DMS153 treated with DMSO at 0.1 percent for 48 hours (cell line): ENCODE results near the gene ST3GAL2.

Source experiments
- DNase-seq: peaks from one replicate; lab custom pipeline; 2025; ENCODE audit not compliant: unreplicated experiment; lab: John Stamatoyannopoulos, UW

Gene ST3GAL2

DNA sequence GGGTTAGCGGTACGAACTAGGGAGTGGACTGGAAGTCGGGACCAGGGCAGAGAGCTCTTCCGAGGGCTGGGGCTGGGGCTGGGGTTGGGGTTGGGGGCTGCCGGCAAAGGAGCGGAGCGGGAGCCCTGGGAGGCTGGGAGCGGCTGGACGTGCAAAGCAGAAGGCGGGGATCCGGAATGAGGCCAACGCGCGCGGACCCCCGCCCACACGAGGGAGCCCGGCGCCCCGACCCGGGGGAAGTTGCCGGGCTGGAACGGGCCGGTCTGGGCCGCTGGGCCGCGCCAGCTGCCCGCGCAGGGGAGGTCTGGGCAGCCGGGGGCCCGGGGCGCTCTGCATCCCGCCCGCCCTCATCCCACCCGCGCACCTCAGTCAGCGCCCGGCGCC is 323 bp downstream of the ST3GAL2 start:
- DNase-seq, result no peak

DNA sequence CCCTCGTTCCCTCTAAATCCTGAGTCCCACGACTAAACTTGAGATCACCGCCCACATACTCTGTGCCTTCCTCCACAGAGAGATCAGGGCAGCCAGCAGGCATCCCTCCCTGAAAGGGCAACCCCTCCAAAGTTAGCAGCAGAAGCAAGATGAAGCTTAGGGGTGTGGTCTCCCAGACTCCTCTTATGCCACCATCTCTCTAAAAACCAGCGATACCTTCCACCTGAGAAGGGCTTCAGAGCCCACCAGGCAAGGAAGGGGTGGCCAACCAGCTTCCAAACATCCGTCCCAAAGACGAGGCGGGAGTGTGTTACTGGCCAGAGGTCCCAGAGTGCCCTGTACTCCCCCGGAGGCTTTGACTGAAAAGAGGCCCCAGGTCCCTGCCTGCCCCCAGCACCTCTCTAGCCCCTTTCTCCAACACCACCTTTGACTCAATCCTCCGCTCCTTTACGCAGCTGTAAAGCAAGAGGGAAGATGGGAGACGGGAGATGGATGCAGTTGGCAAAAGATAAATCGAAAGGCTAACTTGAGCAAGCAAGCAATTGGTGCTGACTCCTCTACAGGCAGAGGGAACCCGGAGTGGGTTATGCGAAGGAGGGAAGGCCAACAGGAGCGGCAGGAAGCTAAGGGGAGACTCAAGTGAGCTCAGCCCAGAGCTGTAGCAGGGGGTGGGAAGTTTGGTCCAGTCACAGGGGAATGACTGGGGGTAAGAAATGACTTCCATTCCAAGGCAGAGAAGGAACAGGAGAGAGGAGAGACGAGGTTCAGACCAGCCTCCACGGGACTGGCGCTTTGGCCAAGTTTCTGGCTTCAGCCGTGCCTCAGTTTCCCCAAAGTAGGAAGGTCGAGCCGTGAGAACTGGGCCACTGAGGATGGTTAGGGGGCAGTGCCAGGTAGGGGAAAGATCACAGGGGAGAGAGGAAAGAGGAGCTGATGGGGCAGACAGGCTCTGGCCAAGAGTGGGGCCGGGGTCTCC is 1.0 kb downstream of the ST3GAL2 start:
- no peak for DNase-seq

GRCh38 chr16:70437017-70437581 is 1.8 kb downstream of the ST3GAL2 start:
- no peak for DNase-seq

DNA sequence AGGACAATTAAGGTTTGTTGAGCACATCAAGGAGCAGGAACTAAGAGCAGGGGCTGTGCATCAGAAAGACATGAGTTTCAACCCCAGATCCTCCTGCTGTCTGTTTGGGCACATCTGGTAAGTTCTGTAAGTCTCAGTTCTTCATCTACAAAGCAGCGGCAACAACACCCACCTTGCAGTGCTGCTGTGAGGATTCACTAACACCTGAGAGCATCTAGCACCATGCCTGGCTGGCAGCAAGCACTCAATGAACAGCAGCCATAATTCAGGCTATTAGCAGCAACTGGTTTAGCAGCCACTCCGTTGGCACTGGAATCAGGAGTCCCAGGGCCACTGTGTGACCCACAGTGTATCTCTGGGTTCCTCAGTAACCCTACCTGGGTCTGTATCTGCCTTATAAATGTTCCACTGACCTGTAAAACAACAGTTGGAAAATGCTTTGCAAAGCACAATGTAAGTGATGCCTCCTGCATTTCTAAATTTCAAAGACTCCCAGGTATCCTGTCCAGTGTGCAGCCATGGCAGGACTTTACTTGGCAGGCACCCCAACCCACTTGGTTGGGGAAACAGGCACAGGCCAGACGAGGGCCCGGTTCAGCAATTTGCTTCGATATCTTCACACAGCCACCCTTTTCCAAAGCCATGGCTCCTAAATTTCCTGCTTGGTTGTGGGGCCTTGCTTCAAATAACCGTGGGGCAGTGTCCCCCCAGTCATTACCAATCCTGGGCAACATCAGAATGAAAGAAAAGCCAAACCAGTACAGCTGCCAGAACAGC is 4.2 kb downstream of the ST3GAL2 start:
- DNase-seq, result no peak

GRCh38 chr16:70433458-70434103 is 5.3 kb downstream of the ST3GAL2 start:
- no peak for DNase-seq

DNA sequence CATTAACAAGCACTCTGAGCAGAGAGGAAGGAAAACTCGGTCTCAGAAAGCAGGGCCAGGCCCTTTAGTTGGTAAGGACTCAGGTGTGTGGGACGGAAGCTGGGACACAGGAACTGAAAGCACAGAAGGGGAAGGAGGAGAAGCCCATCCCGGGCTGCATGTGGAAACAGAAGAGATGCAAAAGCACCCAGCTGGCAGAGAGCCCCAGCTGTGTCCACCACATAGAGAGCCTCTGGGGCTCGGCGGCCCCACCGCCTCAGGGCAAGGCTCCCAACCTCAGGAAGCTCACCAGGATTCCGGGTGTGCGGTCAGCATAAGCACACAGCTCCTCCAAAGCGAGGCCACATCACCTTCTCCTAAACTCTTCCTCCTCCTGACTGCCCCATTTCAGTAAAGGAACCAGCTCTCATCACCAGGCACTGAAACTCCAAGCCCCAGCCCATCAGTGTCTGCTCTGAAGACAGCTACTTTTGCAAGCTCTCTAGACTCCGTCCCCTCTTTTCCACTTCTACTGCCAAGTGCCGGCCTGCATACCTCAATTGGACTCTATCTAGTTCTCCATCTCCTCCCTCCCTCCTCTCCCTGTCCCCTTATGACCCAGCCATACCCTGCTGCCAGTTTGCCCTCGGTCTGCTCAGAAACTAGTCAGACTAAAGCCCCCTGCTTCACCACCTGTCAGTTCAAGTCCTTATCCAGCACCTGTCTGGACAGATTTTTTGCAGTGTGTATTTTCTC is 6.0 kb downstream of the ST3GAL2 start:
- no peak for DNase-seq

GRCh38 chr16:70432356-70432722 is 6.6 kb downstream of the ST3GAL2 start:
- no peak for DNase-seq

- DNase-seq, result no peak
Observed at GRCh38 chr16:70430667-70431536, 8.0 kb downstream of the ST3GAL2 start.

GRCh38 chr16:70429888-70430666 is 8.8 kb downstream of the ST3GAL2 start:
- DNase-seq, result no peak

DNA sequence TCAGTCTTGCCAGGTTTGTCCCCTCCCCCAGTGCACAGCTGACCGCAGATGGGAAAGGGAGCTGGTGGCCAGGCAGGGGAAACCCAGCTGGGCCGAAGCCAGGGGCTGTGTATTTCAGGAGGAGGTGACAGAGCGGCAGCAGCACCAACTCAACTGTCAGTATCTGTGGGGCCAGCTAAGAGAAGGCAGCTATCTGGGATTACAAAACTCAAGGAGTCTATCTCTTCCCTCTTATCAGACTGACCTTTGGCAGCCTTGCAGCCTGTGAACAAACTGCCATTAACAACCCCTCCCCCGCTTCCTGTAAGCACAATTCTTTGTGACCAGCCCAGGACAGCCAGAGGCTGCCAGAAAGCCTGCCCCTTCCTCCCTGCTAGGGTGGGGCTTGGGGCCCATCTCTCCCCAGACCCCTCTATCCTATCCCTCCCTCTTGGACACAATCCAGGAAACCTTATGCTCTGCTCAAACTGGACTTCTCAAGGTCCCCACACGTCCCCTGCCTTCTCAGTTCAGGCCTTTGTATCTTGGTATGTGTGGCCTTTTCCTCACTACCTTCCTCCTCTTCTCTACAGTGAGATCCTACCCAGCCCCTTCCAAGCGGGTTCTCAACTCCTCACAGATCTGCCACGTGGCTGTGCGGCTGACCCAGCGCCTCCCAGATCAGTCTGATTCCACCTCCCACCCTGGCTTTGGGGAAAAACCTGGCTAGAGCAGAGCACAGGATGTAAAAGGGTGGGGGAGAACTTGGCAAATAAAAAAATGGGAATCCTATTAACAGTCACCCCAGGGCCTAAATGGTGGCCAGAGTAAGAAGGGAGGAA is 10.5 kb downstream of the ST3GAL2 start:
- DNase-seq, result peak; percentile 73

DNA sequence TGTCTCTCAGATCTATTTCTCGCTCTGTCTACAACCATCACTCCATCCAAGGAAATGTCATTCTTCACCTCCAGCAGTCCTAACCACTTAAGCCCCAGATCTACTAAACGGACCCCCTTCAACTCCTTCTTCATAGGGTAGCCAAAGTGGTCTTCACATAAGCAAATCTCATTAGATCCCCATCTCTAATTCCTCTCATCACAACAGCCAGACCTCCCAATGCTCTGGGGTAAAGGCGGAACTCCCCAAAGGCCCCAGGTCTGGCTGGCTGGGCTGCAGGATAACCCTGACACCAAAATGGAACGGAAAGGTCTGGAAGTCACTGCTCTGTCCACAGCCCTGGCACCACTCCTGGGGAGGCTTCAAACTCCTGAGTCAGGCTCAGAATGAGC is 11.1 kb downstream of the ST3GAL2 start:
- no peak for DNase-seq

DNA sequence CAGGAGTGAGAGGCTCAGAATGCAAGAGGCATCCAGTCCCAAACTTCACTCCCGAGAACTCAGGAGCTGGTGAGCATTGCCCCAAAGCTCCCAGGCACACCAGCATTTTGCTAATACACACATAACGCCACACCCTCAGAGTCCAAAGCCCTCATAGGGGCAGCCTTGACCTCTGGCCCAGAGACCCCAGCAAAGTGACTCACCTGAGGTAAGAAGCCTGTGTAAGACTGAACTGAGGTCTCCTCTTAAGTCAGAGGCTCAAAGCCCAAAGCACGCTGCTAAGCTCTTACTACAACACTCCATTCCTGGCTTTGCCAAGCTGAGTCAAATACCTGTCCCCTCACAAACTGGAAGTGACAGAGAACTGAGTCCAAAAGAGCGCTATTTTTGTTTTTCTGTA is 16.4 kb downstream of the ST3GAL2 start:
- DNase-seq, result no peak

- DNase-seq, result no peak
Observed at GRCh38 chr16:70421473-70422311, 17.2 kb downstream of the ST3GAL2 start.

- no peak for DNase-seq
Observed at GRCh38 chr16:70421014-70421413, 17.9 kb downstream of the ST3GAL2 start.

- DNase-seq, result no peak
Observed at GRCh38 chr16:70419384-70420327, 19.2 kb downstream of the ST3GAL2 start.

DNA sequence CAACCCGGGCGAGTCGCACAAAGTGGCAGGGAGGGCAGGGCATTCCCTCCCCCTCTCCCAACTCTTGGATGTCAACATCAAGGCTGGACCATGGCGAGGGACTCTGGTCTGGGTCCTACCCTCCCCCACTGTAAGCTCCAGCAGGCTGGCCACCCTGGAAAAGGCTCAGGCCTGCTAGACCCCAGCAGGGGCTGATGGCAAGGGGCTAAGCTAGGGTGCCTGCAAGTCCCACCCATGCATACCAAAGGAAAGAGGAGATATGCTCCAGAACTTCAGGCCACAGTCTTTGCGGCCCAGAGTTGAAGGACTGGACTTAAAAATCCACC is 19.9 kb downstream of the ST3GAL2 start:
- DNase-seq, result no peak
